H1 (cell line): ENCODE results near the gene IFT25. TPM values are rescaled to one million over a fixed set of nuclear protein-coding genes. Genes with fewer than 3 reads are reported as not detected.

ENCODE experiments used
- HDAC2 ChIP-seq, 2 experiments: fragments of 300-600 bp in 1 of 2; sonication (generic) in 1 of 2; IDR thresholded peaks; 2 replicates each; pipeline ENCODE4 v1.6.1; 2011 to 2012; ENCODE audit warnings: low read depth in 2 of 2, low read length in 2 of 2, mild to moderate bottlenecking in 2 of 2, moderate library complexity in 2 of 2, borderline replicate concordance in 1 of 2, inconsistent platforms in 1 of 2
- JUND ChIP-seq: IDR thresholded peaks from 2 replicates; pipeline ENCODE4 v1.6.1; 2011; ENCODE audit warnings: mild to moderate bottlenecking, improper control_type of control experiment, low read length
- KDM1A ChIP-seq: fragments of 200-600, 300-600 bp; sonication (generic); IDR thresholded peaks from 2 replicates; pipeline ENCODE4 v1.7.1; 2016; ENCODE audit warnings: mild to moderate bottlenecking, low read length, borderline replicate concordance
- POLR2A ChIP-seq, 2 experiments: IDR thresholded peaks; 1 replicate in 1 of 2; 2 replicates in 1 of 2; pipeline ENCODE4 v1.6.1; 2011; ENCODE audit warnings: low read depth in 2 of 2, low read length in 2 of 2, mild to moderate bottlenecking in 2 of 2; ENCODE audit errors: control extremely low read depth in 1 of 2
- RAD21 ChIP-seq, 2 experiments: IDR thresholded peaks in 1 of 2; conservative IDR thresholded peaks in 1 of 2; 2 replicates each; pipeline ENCODE4 v1.6.1; 2011; ENCODE audit warnings: low read depth in 2 of 2, low read length in 2 of 2, improper control_type of control experiment in 1 of 2, inconsistent platforms in 1 of 2, mild to moderate bottlenecking in 1 of 2, moderate library complexity in 1 of 2
- TAF7 ChIP-seq: optimal IDR thresholded peaks from 2 replicates; pipeline ENCODE3; 2011; ENCODE audit warnings: low read depth, mild to moderate bottlenecking, inconsistent platforms, low read length, moderate library complexity, borderline replicate concordance
- polyA plus RNA-seq, 7 experiments: library from polyadenylated mRNA; depleted of rRNA in 3 of 7; stranded (reverse) in 5 of 7; unstranded in 2 of 7; fragments of >200 nt in 5 of 7; fragments of 200-250 nt in 2 of 7; gene quantifications; 1 replicate in 5 of 7; 2 replicates in 1 of 7; 4 replicates in 1 of 7; pipeline versions ENCODE4 v1.2.1 to v1.2.3, GENCODE V29; 2011 to 2013; ENCODE audit warnings: missing spikeins in 2 of 7, mixed read lengths in 2 of 7
- total RNA-seq: library from RNA; stranded (reverse); fragmentation: NEBNext Ultra II Directional; extraction: Animal tissue kit (Norgen Biotek cat#: 25700); gene quantifications from 2 replicates; pipeline ENCODE4 v1.2.1, GENCODE V29; 2021
- TF ChIP-seq, protein P1 (sequence below): IDR thresholded peaks from 2 replicates; pipeline ENCODE4 v1.6.1; 2012; ENCODE audit warnings: inconsistent platforms

IFT25 gene
- total and polyA plus RNA-seq, 2 of the 8 experiments (the other 6 are each of a cell fraction or from before 2014, with no cell fraction given), result 15.0 to 36.3 TPM

GRCh38 chr1:53959664-53960250 is 14.3 kb upstream of the IFT25 start (continued):
- TF ChIP-seq KDM1A, result no peak
- no peak for TF ChIP-seq JUND
- no peak for TF ChIP-seq POLR2A (IDR thresholded peaks at IDR 0.05; ENCODE audit: control extremely low read depth in 1 of 2, low read depth in 2 of 2, low read length in 2 of 2)
- TF ChIP-seq RAD21 (IDR thresholded peaks at IDR 0.05 in 1 of 2, conservative IDR thresholded peaks at IDR 0.05 in 1 of 2; ENCODE audit: low read depth in 2 of 2, low read length in 2 of 2), result peak; percentile 61 to 63
- no peak for TF ChIP-seq TAF7
- TF ChIP-seq, protein P1, sequence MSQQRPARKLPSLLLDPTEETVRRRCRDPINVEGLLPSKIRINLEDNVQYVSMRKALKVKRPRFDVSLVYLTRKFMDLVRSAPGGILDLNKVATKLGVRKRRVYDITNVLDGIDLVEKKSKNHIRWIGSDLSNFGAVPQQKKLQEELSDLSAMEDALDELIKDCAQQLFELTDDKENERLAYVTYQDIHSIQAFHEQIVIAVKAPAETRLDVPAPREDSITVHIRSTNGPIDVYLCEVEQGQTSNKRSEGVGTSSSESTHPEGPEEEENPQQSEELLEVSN, result no peak
- no peak for TF ChIP-seq HDAC2 (IDR thresholded peaks at IDR 0.05; ENCODE audit: borderline replicate concordance in 1 of 2, low read depth in 2 of 2, low read length in 2 of 2)
